H1 (cell line): ENCODE results near the gene IRGQ. TPM values are rescaled to one million over a fixed set of nuclear protein-coding genes. Genes with fewer than 3 reads are reported as not detected.
"Not testable (repeated sequence)": the region's sequence is repeated elsewhere in the genome, so short reads cannot be mapped to it uniquely, and the experiment has no call there.

Experiments used
- CTCF ChIA-PET: fragments of 300-600 bp; sonication (Branson Sonifier 250); formaldehyde crosslinking; loops from one replicate; lab custom pipeline; 2021; ENCODE audit not compliant: partially characterized antibody; lab: Charles Lee
- POLR2A ChIA-PET: fragments of 300-600 bp; sonication (Branson Sonifier 250); formaldehyde crosslinking; loops from one replicate; lab custom pipeline; 2021; ENCODE audit warnings: inconsistent platforms; ENCODE audit not compliant: partially characterized antibody; lab: Charles Lee
- DNase-seq, 2 experiments: peaks; one replicate each; pipeline versions ENCODE4 v3.0.0 to v3.0.0-alpha.2; 2010 to 2022; ENCODE audit warnings: low spot score in 2 of 2, low read depth in 1 of 2, mixed read lengths in 1 of 2
- FAIRE-seq: peaks from 2 replicates; lab custom pipeline; 2011; peaks lifted over from hg19 to GRCh38; lab: Jason Lieb, UNC
- H2AFZ ChIP-seq: 2 replicates; pipeline ENCODE4 v1.8.1; 2012; ENCODE audit warnings: low read length, inconsistent platforms
- H2AK5ac ChIP-seq: 2 replicates; pipeline ENCODE4 v1.6.1; 2013; ENCODE audit warnings: low read depth, low read length
- H2BK120ac ChIP-seq: replicated peaks from 2 replicates; pipeline ENCODE3; 2013; ENCODE audit warnings: low read depth, low read length, inconsistent platforms
- H2BK12ac ChIP-seq: 2 replicates; pipeline ENCODE4 v1.6.1; 2013; ENCODE audit warnings: low read depth, low read length
- H2BK15ac ChIP-seq: 2 replicates; pipeline ENCODE4 v1.6.1; 2013; ENCODE audit warnings: low read length
- H2BK20ac ChIP-seq: 2 replicates; pipeline ENCODE4 v1.6.1; 2013; ENCODE audit warnings: low read length
- H2BK5ac ChIP-seq: 2 replicates; pipeline ENCODE4 v1.6.1; 2013; ENCODE audit warnings: low read depth, low read length
- H3K14ac ChIP-seq: 2 replicates; pipeline ENCODE4 v1.6.1; 2013; ENCODE audit warnings: inconsistent platforms; ENCODE audit not compliant: insufficient read length
- H3K18ac ChIP-seq: 2 replicates; pipeline ENCODE4 v1.6.1; 2013; ENCODE audit warnings: low read length; ENCODE audit errors: extremely low read depth
- H3K23ac ChIP-seq: 2 replicates; pipeline ENCODE4 v1.6.1; 2013; ENCODE audit warnings: inconsistent platforms; ENCODE audit not compliant: insufficient read length
- H3K23me2 ChIP-seq: 2 replicates; pipeline ENCODE4 v1.6.1; 2013; ENCODE audit warnings: low read depth, low read length
- H3K27ac ChIP-seq: 2 replicates; pipeline ENCODE4 v1.6.1; 2011; ENCODE audit warnings: low read depth, low read length, inconsistent platforms
- H3K27me3 ChIP-seq, 4 experiments: replicated peaks in 1 of 4; 1 replicate in 1 of 4; 2 replicates in 3 of 4; pipeline versions ENCODE4 v1.6.1 to v1.8.1; 2011 to 2013; ENCODE audit warnings: low read length in 3 of 4, mild to moderate bottlenecking in 3 of 4, inconsistent platforms in 2 of 4, mixed read lengths in 2 of 4, moderate library complexity in 1 of 4; ENCODE audit not compliant: control insufficient read depth in 3 of 4, insufficient read depth in 3 of 4; ENCODE audit errors: extremely low read depth in 1 of 4
- H3K36me3 ChIP-seq, 4 experiments: 2 replicates each; pipeline versions ENCODE4 v1.6.1 to v1.8.1; 2011 to 2013; ENCODE audit warnings: mild to moderate bottlenecking in 4 of 4, low read length in 3 of 4, moderate library complexity in 2 of 4, control low read depth in 1 of 4, inconsistent platforms in 1 of 4; ENCODE audit not compliant: insufficient read depth in 4 of 4, control insufficient read depth in 2 of 4
- H3K4ac ChIP-seq: replicated peaks from 2 replicates; pipeline ENCODE3; 2013; ENCODE audit warnings: low read length, low read depth, mixed read lengths, inconsistent platforms; ENCODE audit not compliant: insufficient read length
- H3K4me1 ChIP-seq, 4 experiments: replicated peaks in 1 of 4; 1 replicate in 1 of 4; 2 replicates in 3 of 4; pipeline versions ENCODE4 v1.6.1 to v1.8.1; 2011 to 2013; ENCODE audit warnings: low read length in 3 of 4, inconsistent platforms in 2 of 4, mixed read lengths in 1 of 4; ENCODE audit not compliant: insufficient read depth in 4 of 4, control insufficient read depth in 3 of 4
- H3K4me2 ChIP-seq, 2 experiments: 2 replicates each; pipeline versions ENCODE4 v1.6.1 to v1.8.1; 2011 to 2013; ENCODE audit warnings: low read depth in 2 of 2, low read length in 2 of 2, control low read depth in 1 of 2, inconsistent platforms in 1 of 2, mild to moderate bottlenecking in 1 of 2; ENCODE audit not compliant: insufficient read depth in 1 of 2
- H3K4me3 ChIP-seq, 4 experiments: fragments of 200-600, 300-600 bp in 1 of 4; sonication (generic), shearing (Covaris generic), sonication (Bioruptor Twin) in 1 of 4; 2 replicates each; pipeline versions ENCODE4 v1.5.1 to v1.8.1; 2011 to 2016; ENCODE audit warnings: low read length in 4 of 4, low read depth in 3 of 4, control low read depth in 2 of 4, inconsistent platforms in 2 of 4, mild to moderate bottlenecking in 2 of 4, mixed read lengths in 1 of 4, moderate library complexity in 1 of 4; ENCODE audit not compliant: insufficient read depth in 2 of 4; ENCODE audit errors: extremely low read depth in 1 of 4
- H3K56ac ChIP-seq: replicated peaks from 2 replicates; pipeline ENCODE3; 2013; ENCODE audit warnings: low read depth, mild to moderate bottlenecking, mixed read lengths, low read length, inconsistent platforms; ENCODE audit not compliant: insufficient read length
- H3K79me1 ChIP-seq: 2 replicates; pipeline ENCODE4 v1.6.1; 2013; ENCODE audit warnings: low read depth, low read length, control low read depth
- H3K79me2 ChIP-seq, 2 experiments: 2 replicates each; pipeline versions ENCODE4 v1.6.1 to v1.8.1; 2012 to 2013; ENCODE audit warnings: low read length in 2 of 2, mild to moderate bottlenecking in 2 of 2, inconsistent platforms in 1 of 2; ENCODE audit not compliant: insufficient read depth in 2 of 2, control insufficient read depth in 1 of 2
- H3K9ac ChIP-seq, 4 experiments: replicated peaks in 1 of 4; 1 replicate in 1 of 4; 2 replicates in 3 of 4; pipeline versions ENCODE4 v1.6.1 to v1.8.1; 2011 to 2013; ENCODE audit warnings: low read depth in 3 of 4, low read length in 3 of 4, control low read depth in 2 of 4, mild to moderate bottlenecking in 2 of 4, moderate library complexity in 2 of 4, inconsistent platforms in 1 of 4; ENCODE audit errors: extremely low read depth in 1 of 4
- H3K9me3 ChIP-seq, 2 experiments: 2 replicates each; pipeline versions ENCODE4 v1.6.1 to v1.8.1; 2012 to 2013; ENCODE audit warnings: mild to moderate bottlenecking in 2 of 2, moderate library complexity in 2 of 2, control low read depth in 1 of 2, inconsistent platforms in 1 of 2, low read depth in 1 of 2, low read length in 1 of 2, mixed read lengths in 1 of 2; ENCODE audit not compliant: insufficient read depth in 2 of 2
- H4K20me1 ChIP-seq, 2 experiments: replicated peaks in 1 of 2; 2 replicates each; pipeline versions ENCODE3 to v1.8.1; 2011 to 2013; ENCODE audit warnings: inconsistent platforms in 2 of 2, low read length in 2 of 2, mild to moderate bottlenecking in 1 of 2; ENCODE audit not compliant: insufficient read depth in 2 of 2, control insufficient read depth in 1 of 2
- H4K5ac ChIP-seq: 2 replicates; pipeline ENCODE4 v1.6.1; 2013; ENCODE audit warnings: low read length, low read depth, mixed read lengths, inconsistent platforms; ENCODE audit not compliant: insufficient read length
- H4K8ac ChIP-seq: 2 replicates; pipeline ENCODE4 v1.8.0; 2013; ENCODE audit warnings: mild to moderate bottlenecking, moderate library complexity, low read length, inconsistent platforms; ENCODE audit not compliant: insufficient read depth; ENCODE audit errors: extremely low read depth
- H4K91ac ChIP-seq: replicated peaks from 2 replicates; pipeline ENCODE3; 2013; ENCODE audit warnings: low read length, mixed read lengths, inconsistent platforms; ENCODE audit not compliant: insufficient read length
- KDM4A ChIP-seq: IDR thresholded peaks from one replicate; pipeline ENCODE4 v1.7.1; 2012; ENCODE audit warnings: low read depth, mild to moderate bottlenecking, moderate library complexity, low read length, inconsistent platforms; ENCODE audit not compliant: severe bottlenecking
- WGBS, 2 experiments: shearing (Covaris generic) in 1 of 2; methylation state at CpG; one replicate each; pipeline versions ENCODE4 v1.1.6 to v1.1.7; 2013 to 2015; ENCODE audit warnings: low lambda C conversion rate in 2 of 2, mixed read lengths in 2 of 2, inconsistent platforms in 1 of 2, low coverage in 1 of 2, missing lambda C conversion rate in 1 of 2; ENCODE audit not compliant: insufficient replicate concordance in 2 of 2, insufficient coverage in 1 of 2, insufficient read length in 1 of 2; ENCODE audit errors: extremely low coverage in 1 of 2, missing lambda C conversion rate in 1 of 2; 5-methylcytosine and 5-hydroxymethylcytosine counted together
- polyA plus RNA-seq, 7 experiments: library from polyadenylated mRNA; depleted of rRNA in 3 of 7; stranded (reverse) in 5 of 7; unstranded in 2 of 7; fragments of >200 nt in 5 of 7; fragments of 200-250 nt in 2 of 7; gene quantifications; 1 replicate in 5 of 7; 2 replicates in 1 of 7; 4 replicates in 1 of 7; pipeline versions ENCODE4 v1.2.1 to v1.2.3, GENCODE V29; 2011 to 2013; ENCODE audit warnings: missing spikeins in 2 of 7, mixed read lengths in 2 of 7
- total RNA-seq: library from RNA; stranded (reverse); fragmentation: NEBNext Ultra II Directional; extraction: Animal tissue kit (Norgen Biotek cat#: 25700); gene quantifications from 2 replicates; pipeline ENCODE4 v1.2.1, GENCODE V29; 2021

IRGQ gene
- total and polyA plus RNA-seq, 2 of the 8 experiments (the other 6 are each of a cell fraction or from before 2014, with no cell fraction given): 16.0 to 42.9 TPM

DNA sequence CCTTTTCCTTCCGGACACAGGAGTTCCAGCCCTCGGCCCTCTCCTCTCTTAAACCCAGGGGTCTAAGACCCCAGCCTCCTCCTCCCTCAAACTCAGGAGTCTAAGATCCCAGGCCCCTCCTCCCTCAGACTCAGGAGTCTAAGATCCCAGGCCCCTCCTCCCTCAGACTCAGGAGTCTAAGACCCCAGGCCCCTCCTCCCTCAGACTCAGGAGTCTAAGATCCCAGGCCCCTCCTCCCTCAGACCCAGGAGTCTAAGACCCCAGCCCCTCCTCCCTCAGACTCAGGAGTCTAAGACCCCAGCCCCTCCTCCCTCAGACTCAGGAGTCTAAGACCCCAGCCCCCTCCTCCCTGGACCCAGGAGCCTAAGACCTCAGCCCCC is 39.6 kb upstream of the IRGQ start:
- H4K5ac ChIP-seq, H2BK120ac ChIP-seq, H2BK12ac ChIP-seq, H3K9me3 ChIP-seq, H3K79me1 ChIP-seq, H2BK15ac ChIP-seq, H2AK5ac ChIP-seq, DNase-seq, H3K4ac ChIP-seq, H3K14ac ChIP-seq, H3K36me3 ChIP-seq, H4K20me1 ChIP-seq, H3K27ac ChIP-seq, H4K91ac ChIP-seq, H3K9ac ChIP-seq, H2AFZ ChIP-seq, H2BK20ac ChIP-seq, H3K79me2 ChIP-seq, H3K23ac ChIP-seq: not testable (repeated sequence)
- Histone ChIP-seq H3K18ac (peak overlapping the region; percentile 48; the same call in 1 of the 2 replicates), H3K27me3 (peaks cover 9 to 33% (median 22%) of the 10 kb centered on the region in 4 experiments), H3K4me2 (peak overlapping the region; percentile 81 to 91), H3K23me2 (peaks cover 20% of the 10 kb centered on the region), H3K4me3 (peak overlapping the region; percentile 43 to 66 (median 59); a peak in 7 of 8 replicates), H3K4me1 (peaks cover 9 to 30% (median 20%) of the 10 kb centered on the region in 4 experiments), H2BK5ac (0 out of 2 replicates have a peak overlapping the region, but pooled peaks have one; percentile 66), H3K56ac (peak overlapping the region; percentile 19), H4K8ac (peak overlapping the region; percentile 84; the same call in 1 of the 2 replicates)
- 8% methylated on average over 2 of the region's 2 CpGs; no CpG with 5 or more reads in 1 of the 2 experiments for WGBS, 2 experiments
- FAIRE-seq: peak; percentile 13
- ChIA-PET POLR2A (interaction anchor here (0.8 to 2.0 kb wide), 7 partner anchors 9 to 102 kb away, joined by 3 to 9 read pairs (median 4); partner anchors contain the start of gene ZNF575), CTCF (interaction anchor here (0.6 to 3.5 kb wide), 3 partner anchors 10 to 40 kb away, joined by 3 to 22 read pairs (median 3); partner anchors contain the start of gene IRGQ)
- TF ChIP-seq KDM4A: peak; percentile 4
